Peyer's patch (tissue), 4 donors: ENCODE results near the gene EEF2KMT. TPM values are rescaled to one million over a fixed set of nuclear protein-coding genes. Genes with fewer than 3 reads are reported as not detected.
"Not testable (repeated sequence)": the region's sequence is repeated elsewhere in the genome, so short reads cannot be mapped to it uniquely, and the experiment has no call there.

Experiments
- DNase-seq, 3 donors: peaks; one replicate each; pipeline ENCODE4 v3.0.0-alpha.2; 2017 to 2019
- H3K27ac ChIP-seq, 4 donors: fragments of 200-600 bp; sonication (generic); one replicate each; pipeline ENCODE4 v1.5.1; 2016 to 2019
- H3K27me3 ChIP-seq, 2 donors: fragments of 200-600 bp; sonication (generic); one replicate each; pipeline ENCODE4 v1.5.1; 2019
- H3K36me3 ChIP-seq, 3 donors: fragments of 200-600 bp; sonication (generic); one replicate each; pipeline ENCODE4 v1.5.1; 2016 to 2019
- H3K4me1 ChIP-seq, 4 donors: fragments of 200-600 bp; sonication (generic); one replicate each; pipeline ENCODE4 v1.5.1; 2016 to 2019
- H3K4me3 ChIP-seq, 4 donors: fragments of 200-600 bp; sonication (generic); 1 replicate in 3 of 4; 2 replicates in 1 of 4; pipeline ENCODE4 v1.5.1; 2016 to 2019; ENCODE audit warnings: mild to moderate bottlenecking in 1 of 4
- H3K9me3 ChIP-seq, 4 donors: fragments of 200-600 bp; sonication (generic); one replicate each; pipeline ENCODE4 v1.5.1; 2016 to 2019; ENCODE audit warnings: mild to moderate bottlenecking in 1 of 4
- CTCF ChIP-seq, 6 experiments: fragments of 450-650 bp in 4 of 6; fragments of 200-600 bp in 2 of 6; sonication (generic) in 1 of 6; IDR thresholded peaks; one replicate each; pipeline ENCODE4 v1.5.1; 2017 to 2019; ENCODE audit warnings: antibody characterized with exemption in 6 of 6, mild to moderate bottlenecking in 3 of 6, moderate library complexity in 1 of 6
- POLR2A ChIP-seq, 2 donors: fragments of 450-650 bp; IDR thresholded peaks; one replicate each; pipeline ENCODE4 v1.5.1; 2017; ENCODE audit warnings: antibody characterized with exemption in 2 of 2, mild to moderate bottlenecking in 2 of 2, moderate library complexity in 2 of 2
- total RNA-seq, 4 donors: library from RNA; depleted of rRNA; stranded (reverse); fragments of >200 nt; gene quantifications; one replicate each; pipeline ENCODE4 v1.1.0, GENCODE V29; 2016

EEF2KMT gene, protein sequence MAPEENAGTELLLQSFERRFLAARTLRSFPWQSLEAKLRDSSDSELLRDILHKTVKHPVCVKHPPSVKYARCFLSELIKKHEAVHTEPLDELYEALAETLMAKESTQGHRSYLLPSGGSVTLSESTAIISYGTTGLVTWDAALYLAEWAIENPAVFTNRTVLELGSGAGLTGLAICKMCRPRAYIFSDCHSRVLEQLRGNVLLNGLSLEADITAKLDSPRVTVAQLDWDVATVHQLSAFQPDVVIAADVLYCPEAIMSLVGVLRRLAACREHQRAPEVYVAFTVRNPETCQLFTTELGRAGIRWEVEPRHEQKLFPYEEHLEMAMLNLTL
- total RNA-seq = 10 to 100 TPM in 2 of 4 donors, 1 to 10 TPM in 2; 7.4 to 12.3 (median 9.0) TPM

DNA sequence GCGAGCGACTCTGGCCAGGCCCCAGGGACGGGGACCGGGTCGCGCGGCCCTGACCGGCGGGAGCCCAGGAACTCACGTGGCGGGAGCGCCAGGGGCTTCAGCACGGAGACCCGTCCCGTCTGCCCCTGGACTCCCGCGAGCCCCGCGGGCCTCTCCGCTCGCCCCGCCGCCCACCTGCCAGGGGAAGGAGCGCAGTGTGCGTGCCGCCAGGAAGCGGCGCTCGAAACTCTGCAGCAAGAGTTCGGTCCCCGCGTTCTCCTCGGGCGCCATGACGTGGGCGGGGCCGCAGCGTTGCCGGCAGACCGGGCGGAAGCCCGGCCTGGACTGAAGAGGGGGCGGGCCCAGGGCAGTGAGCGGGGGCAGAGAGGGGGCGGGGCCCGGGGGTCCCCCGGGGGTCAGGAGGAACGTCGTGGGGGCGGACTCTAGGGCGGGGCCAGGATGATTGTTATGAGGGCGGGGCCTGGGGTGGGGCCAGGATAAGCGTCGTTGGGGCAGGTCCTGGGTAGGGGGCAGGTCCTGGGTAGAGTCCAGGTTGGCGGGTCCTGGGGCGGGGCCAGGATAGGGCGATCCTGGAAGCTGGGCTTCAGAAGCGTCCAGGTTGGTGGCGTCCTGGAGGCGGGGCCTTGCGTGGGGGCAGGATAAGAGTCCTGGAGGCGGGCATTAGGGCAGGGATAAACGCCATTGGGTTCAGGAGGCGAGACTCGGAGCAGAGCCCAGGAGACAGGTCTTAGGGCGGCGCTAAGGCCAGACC is at the start of gene EEF2KMT:
TSS of gene EEF2KMT (minus strand) at position 326 of the 751 bp plus-strand sequence. CDS start at position 270, 56 bp downstream.
- Histone ChIP-seq H3K4me3 (peak within 1 kb of the TSS; percentile 72 to 99 (median 89)), H3K27ac (peak within 1 kb of the TSS; percentile 74 to 91 (median 83))
- not testable (repeated sequence) for H3K9me3 ChIP-seq, H3K36me3 ChIP-seq, H3K4me1 ChIP-seq, H3K27me3 ChIP-seq
- DNase-seq = peak; percentile 97 to 99 (median 99)
- TF ChIP-seq POLR2A (IDR thresholded peaks at IDR 0.05) = peak in 1 of 2 donors; percentile 12

DNA sequence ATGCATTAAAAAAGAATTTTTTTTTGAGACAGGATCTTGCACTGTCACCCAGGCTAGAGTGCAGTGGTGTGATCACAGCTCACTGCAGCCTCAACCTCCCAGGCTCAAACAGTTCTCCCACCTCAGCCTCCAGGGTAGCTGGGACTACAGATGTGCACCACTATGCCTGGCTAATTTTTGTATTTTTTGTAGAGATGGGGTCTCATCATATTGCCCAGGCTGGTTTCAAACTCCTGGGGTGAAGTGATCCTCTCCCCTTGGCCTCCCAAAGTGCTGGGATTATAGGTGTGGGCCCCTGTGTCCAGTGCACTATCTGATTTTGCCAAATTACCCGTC is 47.0 kb upstream of the EEF2KMT start:
- not testable (repeated sequence) for H3K27ac ChIP-seq, H3K9me3 ChIP-seq, H3K36me3 ChIP-seq, H3K27me3 ChIP-seq, H3K4me3 ChIP-seq, DNase-seq, H3K4me1 ChIP-seq

DNA sequence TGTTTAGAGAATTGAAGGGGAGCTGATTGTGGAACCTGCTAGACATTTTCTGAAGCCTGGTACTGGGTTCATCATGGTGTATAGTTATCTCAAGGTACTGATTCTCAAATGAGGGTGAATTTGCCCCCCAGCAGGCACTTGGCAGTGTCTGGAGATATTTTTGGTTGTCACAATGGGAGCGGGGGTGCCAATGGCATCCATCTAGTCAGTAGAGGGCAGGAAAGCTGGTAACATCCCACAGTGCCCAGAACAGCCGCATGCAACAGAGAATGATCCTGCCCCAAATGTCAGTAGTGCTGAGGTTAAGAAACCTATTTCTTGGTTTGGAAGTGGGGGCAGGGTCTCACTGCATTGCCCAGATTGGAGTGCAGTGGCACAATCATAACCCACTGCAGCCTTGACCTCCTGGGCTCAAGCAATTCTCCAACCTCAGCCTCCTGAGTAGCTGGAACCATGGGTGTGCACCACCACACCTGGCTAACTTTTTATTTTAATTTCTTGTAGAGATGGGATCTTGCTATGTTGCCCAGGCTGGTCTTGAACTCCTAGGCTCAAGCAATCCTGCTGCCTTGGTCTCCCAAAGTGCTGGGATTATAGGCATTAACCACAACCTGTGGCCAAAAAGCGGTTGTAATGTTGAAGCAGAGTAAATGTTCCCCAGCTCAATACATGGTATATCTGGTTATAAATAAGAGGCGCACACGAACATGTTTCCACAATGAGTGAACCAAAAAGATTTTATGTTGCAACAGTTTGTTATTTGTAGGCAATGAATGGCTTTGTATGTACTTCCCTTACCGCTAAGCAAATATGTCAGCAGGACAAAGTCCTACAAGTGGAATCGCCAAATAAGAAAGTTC is 46.4 kb upstream of the EEF2KMT start:
- no peak overlapping the region for H3K27ac ChIP-seq
- H3K36me3 ChIP-seq = no peaks in the 10 kb centered on the region
- no peaks in the 10 kb centered on the region for H3K4me1 ChIP-seq
- no peaks in the 10 kb centered on the region for H3K27me3 ChIP-seq
- H3K4me3 ChIP-seq = no peak overlapping the region
- no peak for DNase-seq
- TF ChIP-seq POLR2A (IDR thresholded peaks at IDR 0.05) (no peak), CTCF (IDR thresholded peaks at IDR 0.05) (no peak)
- no peaks in the 10 kb centered on the region for H3K9me3 ChIP-seq

DNA sequence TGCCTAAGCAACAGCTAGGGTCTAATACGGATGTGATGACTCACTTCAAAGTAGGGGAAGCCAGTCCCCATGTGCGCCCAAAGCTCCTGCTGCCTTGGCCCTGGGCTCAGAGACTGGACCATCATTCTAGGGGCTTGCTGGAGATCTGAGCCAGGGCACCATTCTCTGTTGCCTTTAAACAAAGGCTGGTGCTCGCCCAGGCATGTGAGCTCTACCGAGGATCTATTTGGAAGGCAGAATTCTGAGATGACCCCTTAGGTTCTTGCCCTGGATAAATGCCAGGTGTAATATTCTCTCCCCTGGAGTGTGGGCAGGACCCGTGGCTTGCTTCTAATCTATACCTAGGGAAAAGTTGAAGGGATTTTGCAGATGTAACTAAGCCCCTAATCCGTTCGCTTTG is 42.6 kb upstream of the EEF2KMT start:
- not testable (repeated sequence) for H3K36me3 ChIP-seq, H3K27ac ChIP-seq, H3K4me3 ChIP-seq, DNase-seq, H3K27me3 ChIP-seq, H3K9me3 ChIP-seq, H3K4me1 ChIP-seq

GRCh38 chr16:5134739-5135452 is 37.3 kb upstream of the EEF2KMT start:
- H3K36me3 ChIP-seq, H3K4me3 ChIP-seq, H3K9me3 ChIP-seq, H3K27me3 ChIP-seq, H3K4me1 ChIP-seq, H3K27ac ChIP-seq, DNase-seq: not testable (repeated sequence)

- H3K36me3 ChIP-seq, H3K27me3 ChIP-seq, H3K4me1 ChIP-seq, DNase-seq, H3K9me3 ChIP-seq, H3K4me3 ChIP-seq, H3K27ac ChIP-seq: not testable (repeated sequence)
These were observed 35.5 kb upstream of the EEF2KMT start for GRCh38 chr16:5132915-5133600.

DNA sequence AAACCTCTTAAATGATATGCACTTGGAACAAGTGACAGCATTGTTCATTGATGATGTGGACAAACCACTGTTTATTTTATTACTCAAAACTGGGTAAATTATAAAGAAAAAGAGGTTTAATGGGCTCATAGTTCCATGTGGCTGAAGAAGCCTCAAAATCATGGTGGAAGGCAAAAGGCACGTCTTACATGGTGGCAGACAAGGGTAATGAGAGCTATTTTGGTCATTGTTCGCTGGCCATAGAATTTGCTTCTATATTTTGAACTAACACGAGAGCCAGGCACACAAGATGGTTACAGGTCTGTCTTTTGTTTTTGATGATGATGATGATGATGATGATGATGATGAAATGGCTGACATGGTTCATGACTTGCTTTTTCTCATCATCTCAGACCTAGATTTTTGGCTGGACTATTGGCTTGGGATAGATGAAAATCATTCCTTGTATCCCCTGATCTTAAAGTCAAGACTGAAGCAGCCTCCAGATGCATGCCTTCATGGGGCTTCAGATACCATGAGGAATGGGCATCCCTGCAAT is 33.9 kb upstream of the EEF2KMT start:
- H3K27me3 ChIP-seq, H3K27ac ChIP-seq, DNase-seq, H3K36me3 ChIP-seq, H3K9me3 ChIP-seq, H3K4me1 ChIP-seq, H3K4me3 ChIP-seq: not testable (repeated sequence)

DNA sequence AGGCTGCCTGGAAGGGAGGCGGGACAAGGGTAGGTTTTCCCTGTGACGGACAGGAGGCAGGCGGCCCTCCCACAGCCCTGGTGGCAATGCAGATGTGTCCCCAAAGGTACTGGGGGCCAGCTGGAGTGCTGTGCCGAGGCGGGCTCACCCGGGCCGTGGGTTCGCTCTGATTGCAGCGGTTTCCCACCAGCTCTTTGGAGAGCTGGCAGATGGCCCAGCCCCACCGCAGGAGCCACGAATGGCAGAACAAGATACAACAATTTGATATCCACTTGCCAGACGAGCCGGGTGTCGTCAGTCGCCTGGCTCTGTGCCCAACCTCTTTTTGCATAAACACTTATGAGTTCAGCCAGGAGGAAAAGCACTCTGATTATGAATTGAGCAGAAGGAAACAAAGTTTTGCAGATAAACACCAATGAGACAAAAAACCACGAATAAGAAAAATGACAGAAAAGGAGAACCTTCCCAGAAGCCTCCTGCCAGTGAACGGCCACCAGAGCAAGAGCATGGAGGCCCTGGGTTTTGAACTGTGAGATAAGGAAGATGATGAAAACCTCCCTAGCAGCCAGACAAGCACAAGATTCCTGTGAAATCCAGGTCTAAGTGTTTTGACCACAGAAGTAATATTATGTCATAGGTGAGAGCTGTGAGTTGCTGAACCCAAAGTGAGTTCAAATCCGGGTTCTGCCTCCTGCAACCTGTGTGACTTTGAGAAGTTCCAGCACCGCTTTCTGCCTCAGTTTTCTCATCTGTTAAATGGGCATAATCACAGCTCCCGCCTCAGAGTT is 19.9 kb upstream of the EEF2KMT start:
- H3K27ac ChIP-seq, H3K36me3 ChIP-seq, H3K9me3 ChIP-seq, H3K4me1 ChIP-seq, H3K27me3 ChIP-seq: not testable (repeated sequence)
- H3K4me3 ChIP-seq = peak overlapping the region in 1 of 4 donors; percentile 16
- DNase-seq = peak; percentile 43 to 68 (median 57)

DNA sequence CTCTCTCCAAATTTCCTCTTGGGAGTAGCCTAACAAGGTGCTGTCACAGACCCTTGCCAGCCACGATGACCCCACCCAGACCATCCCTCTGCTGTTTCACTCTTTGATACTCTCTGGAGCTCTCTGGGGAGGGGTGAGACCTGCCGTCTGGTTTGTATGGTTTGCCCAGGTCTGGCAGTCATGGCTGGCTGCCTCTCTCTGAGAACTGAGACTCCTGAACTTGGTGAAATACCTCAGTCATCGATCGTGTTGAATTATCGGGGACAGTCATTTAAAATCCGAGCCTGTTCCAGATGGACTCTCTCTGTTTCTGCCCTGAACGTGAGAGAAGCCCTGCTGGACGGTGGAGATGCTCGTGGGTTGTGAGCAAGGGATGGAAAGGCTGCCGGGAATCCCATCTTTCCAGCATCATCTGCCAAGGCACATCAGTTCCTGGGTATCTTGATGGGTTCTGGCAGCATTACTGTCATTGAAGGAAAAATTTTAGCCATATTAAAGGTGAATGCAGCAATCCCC is 19.2 kb upstream of the EEF2KMT start:
- H3K4me1 ChIP-seq, H3K27ac ChIP-seq, H3K36me3 ChIP-seq, H3K9me3 ChIP-seq, H3K27me3 ChIP-seq, DNase-seq: not testable (repeated sequence)
- peak overlapping the region in 1 of 4 donors; percentile 16 for H3K4me3 ChIP-seq

- not testable (repeated sequence) for H3K4me3 ChIP-seq, H3K27ac ChIP-seq, DNase-seq, H3K4me1 ChIP-seq, H3K36me3 ChIP-seq, H3K27me3 ChIP-seq, H3K9me3 ChIP-seq
These were observed 13.3 kb upstream of the EEF2KMT start for GRCh38 chr16:5110933-5111332.
